ENCODE results near the gene INTS14. TPM values are rescaled to one million over a fixed set of nuclear protein-coding genes. Genes with fewer than 3 reads are reported as not detected.

Gene INTS14
- total RNA-seq, 1 experiment from 2014 or later = 41.2 TPM

GRCh38 chr15:65655026-65655425, 44.1 kb upstream of the INTS14 start:
- TF ChIP-seq, protein P1, sequence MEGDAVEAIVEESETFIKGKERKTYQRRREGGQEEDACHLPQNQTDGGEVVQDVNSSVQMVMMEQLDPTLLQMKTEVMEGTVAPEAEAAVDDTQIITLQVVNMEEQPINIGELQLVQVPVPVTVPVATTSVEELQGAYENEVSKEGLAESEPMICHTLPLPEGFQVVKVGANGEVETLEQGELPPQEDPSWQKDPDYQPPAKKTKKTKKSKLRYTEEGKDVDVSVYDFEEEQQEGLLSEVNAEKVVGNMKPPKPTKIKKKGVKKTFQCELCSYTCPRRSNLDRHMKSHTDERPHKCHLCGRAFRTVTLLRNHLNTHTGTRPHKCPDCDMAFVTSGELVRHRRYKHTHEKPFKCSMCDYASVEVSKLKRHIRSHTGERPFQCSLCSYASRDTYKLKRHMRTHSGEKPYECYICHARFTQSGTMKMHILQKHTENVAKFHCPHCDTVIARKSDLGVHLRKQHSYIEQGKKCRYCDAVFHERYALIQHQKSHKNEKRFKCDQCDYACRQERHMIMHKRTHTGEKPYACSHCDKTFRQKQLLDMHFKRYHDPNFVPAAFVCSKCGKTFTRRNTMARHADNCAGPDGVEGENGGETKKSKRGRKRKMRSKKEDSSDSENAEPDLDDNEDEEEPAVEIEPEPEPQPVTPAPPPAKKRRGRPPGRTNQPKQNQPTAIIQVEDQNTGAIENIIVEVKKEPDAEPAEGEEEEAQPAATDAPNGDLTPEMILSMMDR (IDR thresholded peaks at IDR 0.05) = no peak
- no peak for TF ChIP-seq SIN3A (IDR thresholded peaks at IDR 0.05; ENCODE audit: borderline replicate concordance, insufficient read depth, low read depth, low read length)
- no peak for TF ChIP-seq POLR2AphosphoS5 (IDR thresholded peaks at IDR 0.05; ENCODE audit: low read depth, low read length)
- TF ChIP-seq, protein P2, sequence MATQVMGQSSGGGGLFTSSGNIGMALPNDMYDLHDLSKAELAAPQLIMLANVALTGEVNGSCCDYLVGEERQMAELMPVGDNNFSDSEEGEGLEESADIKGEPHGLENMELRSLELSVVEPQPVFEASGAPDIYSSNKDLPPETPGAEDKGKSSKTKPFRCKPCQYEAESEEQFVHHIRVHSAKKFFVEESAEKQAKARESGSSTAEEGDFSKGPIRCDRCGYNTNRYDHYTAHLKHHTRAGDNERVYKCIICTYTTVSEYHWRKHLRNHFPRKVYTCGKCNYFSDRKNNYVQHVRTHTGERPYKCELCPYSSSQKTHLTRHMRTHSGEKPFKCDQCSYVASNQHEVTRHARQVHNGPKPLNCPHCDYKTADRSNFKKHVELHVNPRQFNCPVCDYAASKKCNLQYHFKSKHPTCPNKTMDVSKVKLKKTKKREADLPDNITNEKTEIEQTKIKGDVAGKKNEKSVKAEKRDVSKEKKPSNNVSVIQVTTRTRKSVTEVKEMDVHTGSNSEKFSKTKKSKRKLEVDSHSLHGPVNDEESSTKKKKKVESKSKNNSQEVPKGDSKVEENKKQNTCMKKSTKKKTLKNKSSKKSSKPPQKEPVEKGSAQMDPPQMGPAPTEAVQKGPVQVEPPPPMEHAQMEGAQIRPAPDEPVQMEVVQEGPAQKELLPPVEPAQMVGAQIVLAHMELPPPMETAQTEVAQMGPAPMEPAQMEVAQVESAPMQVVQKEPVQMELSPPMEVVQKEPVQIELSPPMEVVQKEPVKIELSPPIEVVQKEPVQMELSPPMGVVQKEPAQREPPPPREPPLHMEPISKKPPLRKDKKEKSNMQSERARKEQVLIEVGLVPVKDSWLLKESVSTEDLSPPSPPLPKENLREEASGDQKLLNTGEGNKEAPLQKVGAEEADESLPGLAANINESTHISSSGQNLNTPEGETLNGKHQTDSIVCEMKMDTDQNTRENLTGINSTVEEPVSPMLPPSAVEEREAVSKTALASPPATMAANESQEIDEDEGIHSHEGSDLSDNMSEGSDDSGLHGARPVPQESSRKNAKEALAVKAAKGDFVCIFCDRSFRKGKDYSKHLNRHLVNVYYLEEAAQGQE (IDR thresholded peaks at IDR 0.05; ENCODE audit: insufficient read depth in 1 of 2, low read depth in 2 of 2, low read length in 1 of 2) = no peak
- no peaks in the 10 kb centered on the region for H3K36me3 ChIP-seq (ENCODE audit: control insufficient read depth, insufficient read depth, low read length)
- H3K27me3 ChIP-seq (ENCODE audit: control insufficient read depth, insufficient read depth, low read length) = no peaks in the 10 kb centered on the region
- DNase-seq (ENCODE audit: low read depth, low spot score) (no peak), ATAC-seq (no peak)
- no peaks in the 10 kb centered on the region for H3K9me3 ChIP-seq (ENCODE audit: control insufficient read depth, insufficient read depth, low read depth, low read length)
- in situ Hi-C loops (cut with HindIII; ENCODE audit: low pct_unique_long_range_greater_than_20kb, low sequenced_read_pairs) (no loop called here), intact Hi-C loops (cut with micrococcal nuclease; ENCODE audit: unreplicated experiment) (no loop called here)
- H3K27ac ChIP-seq (ENCODE audit: low read length) = no peak overlapping the region
- CTCF ChIA-PET = no interaction called here
- POLR2A ChIA-PET = no interaction called here
- H3K4me3 ChIP-seq (ENCODE audit: low read depth in 2 of 2, low read length in 2 of 2) = no peak overlapping the region
- no peaks in the 10 kb centered on the region for H3K4me1 ChIP-seq (ENCODE audit: control insufficient read depth, insufficient read depth, low read length)
- TSS peak; percentile 58 for BruUV-seq (replicated peaks)

GRCh38 chr15:65653801-65654521, 43.0 kb upstream of the INTS14 start:
- CTCF ChIA-PET = no interaction called here

More at GRCh38 chr15:65653801-65654521, 43.0 kb upstream of the INTS14 start:
- ATAC-seq (no peak), DNase-seq (ENCODE audit: low read depth, low spot score) (no peak)
- POLR2A ChIA-PET = interaction anchor here (0.6 kb wide), 2 partner anchors 9 to 103 kb away, joined by 3 to 4 read pairs; no protein-coding TSS in a partner anchor
- TF ChIP-seq, protein P2 (IDR thresholded peaks at IDR 0.05; ENCODE audit: insufficient read depth in 1 of 2, low read depth in 2 of 2, low read length in 1 of 2) = no peak
- TF ChIP-seq POLR2AphosphoS5 (IDR thresholded peaks at IDR 0.05; ENCODE audit: low read depth, low read length) (no peak), SIN3A (IDR thresholded peaks at IDR 0.05; ENCODE audit: borderline replicate concordance, insufficient read depth, low read depth, low read length) (no peak), TCF7L2 (IDR thresholded peaks at IDR 0.05; ENCODE audit: low read depth, low read length) (no peak)
- TF ChIP-seq, protein P1 (IDR thresholded peaks at IDR 0.05) = no peak
- no peak overlapping the region for H3K4me3 ChIP-seq (ENCODE audit: low read depth in 2 of 2, low read length in 2 of 2)
- no peaks in the 10 kb centered on the region for H3K27me3 ChIP-seq (ENCODE audit: control insufficient read depth, insufficient read depth, low read length)
- no peaks in the 10 kb centered on the region for H3K4me1 ChIP-seq (ENCODE audit: control insufficient read depth, insufficient read depth, low read length)
- no peaks in the 10 kb centered on the region for H3K36me3 ChIP-seq (ENCODE audit: control insufficient read depth, insufficient read depth, low read length)
- in situ Hi-C loops (cut with HindIII; ENCODE audit: low pct_unique_long_range_greater_than_20kb, low sequenced_read_pairs) = no loop called here
- no TSS peak for BruUV-seq (replicated peaks)
- no peak overlapping the region for H3K27ac ChIP-seq (ENCODE audit: low read length)
- H3K9me3 ChIP-seq (ENCODE audit: control insufficient read depth, insufficient read depth, low read depth, low read length) = no peaks in the 10 kb centered on the region
- intact Hi-C loops (cut with micrococcal nuclease; ENCODE audit: unreplicated experiment) = no loop called here

Measured in Panc1 (cell line).